Central memory CD4-positive, alpha-beta T cell (primary cell): Measurements from ENCODE around the gene CENPX.

Experiments used
- DNase-seq: peaks from one replicate; pipeline ENCODE4 v3.0.0; 2022

CENPX gene

GRCh38 chr17:82021900-82022309 is 773 bp downstream of the CENPX start:
- DNase-seq = no peak

DNA sequence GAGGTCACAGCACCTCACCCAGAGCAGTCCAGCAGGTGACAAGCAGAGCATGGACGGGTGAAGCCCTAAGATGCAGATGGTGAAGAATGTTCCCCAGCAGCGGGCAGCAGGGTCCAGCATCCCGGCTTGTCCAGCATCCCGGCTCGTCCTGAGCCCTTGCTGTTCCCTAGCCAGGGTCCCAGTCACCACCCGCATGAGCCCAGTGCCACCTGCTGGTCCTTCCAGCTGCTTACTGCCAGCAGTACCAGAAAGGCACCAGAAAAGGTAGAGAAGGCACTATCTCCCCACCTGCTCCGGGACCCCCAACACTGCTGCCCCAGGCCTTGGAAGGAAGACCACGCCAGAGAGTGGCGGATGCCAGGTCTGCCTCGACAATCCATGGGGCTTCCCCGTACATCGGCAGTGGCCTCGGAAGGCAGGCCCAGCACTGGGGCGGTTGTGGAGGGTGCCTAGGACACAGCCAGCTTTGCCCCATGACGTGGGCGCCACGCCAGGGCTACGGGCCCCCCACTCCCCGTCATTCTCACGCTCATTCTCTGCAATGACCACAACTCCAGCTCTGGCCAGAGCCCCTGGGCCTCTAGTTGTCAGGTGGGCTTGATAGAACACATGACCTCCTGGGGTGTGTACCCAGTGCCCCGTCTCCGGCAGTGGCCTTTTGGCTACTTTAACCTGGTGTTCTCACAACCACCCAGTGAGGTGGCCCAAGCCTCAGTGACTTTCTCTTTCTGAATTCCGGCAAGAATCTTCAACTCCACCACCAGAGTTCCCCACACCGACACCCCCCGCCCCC is 1.4 kb downstream of the CENPX start:
- DNase-seq = peak; percentile 47

GRCh38 chr17:82020572-82021106 is 2.0 kb downstream of the CENPX start:
- DNase-seq = no peak

DNA sequence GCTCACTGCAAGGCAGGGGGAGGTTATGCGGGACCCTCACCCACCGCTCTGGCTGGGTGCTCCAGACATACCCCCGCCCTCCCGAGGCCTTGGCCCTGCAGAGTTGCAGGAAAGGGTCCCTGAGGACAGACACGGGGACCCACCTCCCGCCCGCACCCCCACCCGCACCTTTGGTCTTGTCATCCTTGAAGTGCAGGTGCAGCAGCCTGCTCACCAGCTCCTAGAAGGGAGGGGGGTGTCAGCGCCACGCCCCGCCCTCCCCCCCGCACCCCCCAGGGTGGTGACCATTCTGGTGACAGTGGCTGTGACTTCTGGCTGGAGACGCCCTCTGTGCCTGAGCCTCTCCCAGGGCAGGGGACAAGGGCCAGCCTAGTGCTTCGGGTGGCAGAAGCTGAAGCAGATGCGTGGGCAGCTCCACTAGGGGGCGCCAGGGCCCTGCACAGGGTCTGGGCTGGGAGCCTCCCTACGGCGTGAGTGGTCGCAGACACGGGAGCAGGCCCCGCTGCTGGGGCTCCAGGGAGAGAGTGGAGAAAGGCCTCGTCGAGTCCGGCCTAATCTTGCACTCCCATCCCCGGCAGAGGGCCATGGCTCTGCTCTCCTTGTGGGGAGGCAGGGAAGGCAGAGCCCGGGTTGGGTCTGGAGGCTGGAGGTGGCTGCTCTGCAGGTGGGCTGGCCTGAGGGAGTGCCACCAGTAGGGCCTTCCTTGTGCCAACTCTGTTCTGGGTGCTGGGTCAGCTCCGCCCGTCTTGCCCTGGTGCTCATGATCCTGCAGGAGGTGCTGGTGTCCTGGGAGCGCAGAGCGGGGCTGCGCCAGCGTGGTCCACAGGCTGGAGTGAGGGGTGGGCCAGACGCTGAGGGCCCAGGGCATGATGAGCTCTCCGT is 2.7 kb downstream of the CENPX start:
- peak; percentile 45 for DNase-seq

DNA sequence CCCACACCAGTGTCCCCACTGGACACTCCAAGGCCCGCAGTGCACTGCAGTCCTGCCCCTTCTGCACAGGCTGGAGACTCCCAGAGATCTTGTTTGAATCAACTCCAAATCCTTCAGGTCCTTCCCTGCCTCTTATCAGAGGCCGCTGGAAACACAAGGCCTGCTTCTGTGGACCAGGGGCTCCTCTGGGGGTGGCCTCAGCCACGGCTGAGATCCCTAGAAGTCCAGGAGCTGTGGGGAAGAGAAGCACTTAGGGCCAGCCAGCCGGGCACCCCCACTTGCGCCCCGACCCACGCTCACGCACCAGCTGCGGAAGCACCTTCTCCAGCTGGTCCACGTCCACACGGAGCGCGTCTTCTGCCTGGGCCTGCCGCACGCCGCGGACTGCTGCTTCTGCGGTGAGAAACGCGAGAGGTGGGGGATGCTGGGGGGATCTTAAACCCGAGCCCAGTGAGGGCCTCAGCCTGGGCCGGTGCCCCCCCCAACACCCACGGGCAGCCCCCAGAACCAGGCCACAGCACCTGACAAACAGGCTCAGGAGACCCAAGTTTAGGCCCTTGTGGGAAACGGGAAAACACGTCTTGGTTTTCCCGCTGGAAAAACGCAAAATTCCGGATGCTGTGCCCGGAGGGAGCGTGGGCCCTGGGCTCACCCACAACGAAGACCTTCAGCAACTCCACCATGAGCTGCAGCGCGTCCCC is 3.5 kb downstream of the CENPX start:
- DNase-seq = no peak

- DNase-seq = no peak
These were observed 4.3 kb downstream of the CENPX start for GRCh38 chr17:82018152-82018988.

- no peak for DNase-seq
These were observed 5.0 kb downstream of the CENPX start for GRCh38 chr17:82017612-82018151.

DNA sequence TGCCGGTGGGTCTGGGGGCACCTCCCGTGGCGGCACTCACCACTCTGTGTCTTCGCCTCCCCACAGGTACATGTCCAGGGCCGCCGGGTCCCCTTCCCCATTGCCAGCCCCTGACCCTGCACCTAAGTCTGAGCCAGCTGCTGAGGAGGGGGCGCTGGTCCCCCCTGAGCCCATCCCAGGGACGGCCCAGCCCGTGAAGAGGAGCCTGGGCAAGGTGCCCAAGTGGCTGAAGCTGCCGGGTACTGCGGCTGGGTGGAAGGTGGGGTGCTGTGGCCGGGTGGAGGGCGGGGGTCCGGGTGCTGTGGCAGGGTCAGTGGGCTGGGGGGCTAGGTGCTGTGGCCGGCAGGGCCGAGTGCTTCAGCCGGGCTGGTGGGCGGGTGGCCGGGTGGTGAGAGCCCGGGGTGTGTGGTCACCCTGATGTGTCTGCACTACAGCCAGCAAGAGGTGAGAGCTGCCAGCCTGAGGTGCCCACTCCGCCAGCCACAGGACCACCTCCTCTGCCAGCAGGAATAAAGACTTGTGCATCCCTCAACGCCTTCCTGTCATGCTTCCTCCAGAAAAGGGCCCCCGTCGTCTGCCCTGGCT is 5.7 kb downstream of the CENPX start:
- no peak for DNase-seq

DNA sequence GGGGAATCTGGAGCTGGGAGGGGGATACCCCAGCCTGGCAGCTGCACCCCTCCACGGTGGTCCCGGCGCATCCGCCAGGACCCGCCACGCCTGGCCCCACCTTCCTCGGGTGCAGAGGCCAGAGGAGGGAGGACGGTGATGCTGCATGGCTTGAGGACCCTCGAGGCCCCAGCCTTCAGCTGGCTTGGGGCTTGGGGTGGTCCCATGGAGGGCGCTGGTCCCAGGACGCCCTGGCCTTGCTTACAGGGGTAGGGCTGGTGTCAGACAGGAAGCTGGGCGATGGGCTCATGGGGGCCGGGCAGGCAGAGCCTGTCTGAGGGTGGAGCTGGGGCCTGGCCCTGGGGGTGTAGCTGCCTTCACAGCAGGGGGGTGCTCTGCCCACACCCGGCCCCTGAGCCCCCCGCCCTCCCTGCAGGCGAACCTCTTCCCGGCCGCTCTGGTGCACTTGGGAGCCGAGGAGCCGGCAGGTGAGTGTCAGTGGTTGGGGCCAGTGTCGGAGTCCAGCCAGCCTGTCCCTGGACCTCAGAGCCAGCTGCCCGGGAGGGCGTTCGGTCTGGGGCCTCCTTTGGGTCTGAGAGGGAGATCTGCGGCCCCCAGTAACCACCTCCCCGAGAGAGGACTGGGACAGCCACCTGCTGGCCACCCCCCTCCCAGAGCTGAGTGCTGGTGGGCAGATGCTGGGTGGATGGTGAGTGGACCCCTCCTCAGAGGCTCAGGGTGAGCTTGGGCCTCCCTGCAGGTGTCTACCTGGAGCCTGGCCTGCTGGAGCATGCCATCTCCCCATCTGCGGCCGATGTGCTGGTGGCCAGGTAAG is 6.4 kb downstream of the CENPX start:
- no peak for DNase-seq

DNA sequence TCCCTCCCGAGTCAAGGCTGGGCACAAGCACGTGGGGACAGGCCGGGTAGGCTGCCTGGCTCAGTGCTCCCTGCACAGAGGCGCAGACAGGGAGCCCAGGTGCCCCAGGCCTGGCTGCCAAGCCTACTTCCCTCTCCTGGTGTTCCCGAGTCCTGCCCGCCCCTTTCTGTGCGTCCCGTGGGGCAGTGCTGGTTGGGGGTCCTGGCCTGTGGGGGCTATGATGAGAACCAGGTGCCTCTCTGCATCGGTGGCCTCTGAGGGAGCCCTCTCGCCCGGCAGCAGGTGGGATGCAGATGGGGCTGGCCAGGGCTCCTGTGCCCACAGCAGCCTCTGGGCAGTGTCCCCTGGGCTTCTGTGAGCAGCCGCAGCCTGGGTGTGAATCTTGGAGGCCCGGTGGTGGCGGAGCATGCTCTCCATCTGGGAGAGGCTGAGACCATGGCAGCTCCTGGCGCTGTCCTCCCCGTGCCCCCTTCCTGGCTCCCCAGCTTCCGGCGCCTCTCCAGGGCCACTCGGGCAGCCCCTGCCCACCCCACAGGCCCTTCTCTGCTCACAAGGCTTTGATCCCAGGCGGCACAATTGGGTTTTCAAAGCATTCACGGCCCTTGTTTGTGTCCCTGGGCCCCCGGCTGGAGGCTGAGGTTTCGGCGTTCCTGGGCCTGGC is 7.2 kb downstream of the CENPX start:
- no peak for DNase-seq

GRCh38 chr17:82014971-82015310 is 7.7 kb downstream of the CENPX start:
- DNase-seq = no peak

- DNase-seq = no peak
These were observed 8.2 kb downstream of the CENPX start for GRCh38 chr17:82014432-82014831.

- DNase-seq = no peak
These were observed 8.8 kb downstream of the CENPX start for GRCh38 chr17:82013772-82014321.

DNA sequence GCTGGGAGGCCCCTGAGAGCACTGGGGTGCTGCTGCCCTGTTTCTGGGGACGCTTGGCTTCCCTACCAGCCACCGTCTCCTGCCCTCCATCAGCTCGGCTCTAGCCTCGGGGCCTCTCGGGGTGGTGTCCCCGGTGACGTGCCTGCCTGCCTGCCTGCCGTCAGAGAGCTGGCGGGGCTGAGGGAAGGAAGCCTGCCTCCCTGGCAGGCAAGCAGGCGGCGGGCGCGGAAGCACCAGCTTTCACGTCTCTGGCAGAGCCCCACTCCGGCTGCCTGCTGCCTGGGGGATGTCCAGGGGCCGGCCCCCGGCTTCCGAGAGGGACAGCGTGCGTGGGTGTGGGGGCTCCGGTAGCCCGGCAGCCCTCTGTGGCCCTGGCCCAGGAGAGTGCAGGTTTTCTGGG is 9.3 kb downstream of the CENPX start:
- DNase-seq = no peak

DNA sequence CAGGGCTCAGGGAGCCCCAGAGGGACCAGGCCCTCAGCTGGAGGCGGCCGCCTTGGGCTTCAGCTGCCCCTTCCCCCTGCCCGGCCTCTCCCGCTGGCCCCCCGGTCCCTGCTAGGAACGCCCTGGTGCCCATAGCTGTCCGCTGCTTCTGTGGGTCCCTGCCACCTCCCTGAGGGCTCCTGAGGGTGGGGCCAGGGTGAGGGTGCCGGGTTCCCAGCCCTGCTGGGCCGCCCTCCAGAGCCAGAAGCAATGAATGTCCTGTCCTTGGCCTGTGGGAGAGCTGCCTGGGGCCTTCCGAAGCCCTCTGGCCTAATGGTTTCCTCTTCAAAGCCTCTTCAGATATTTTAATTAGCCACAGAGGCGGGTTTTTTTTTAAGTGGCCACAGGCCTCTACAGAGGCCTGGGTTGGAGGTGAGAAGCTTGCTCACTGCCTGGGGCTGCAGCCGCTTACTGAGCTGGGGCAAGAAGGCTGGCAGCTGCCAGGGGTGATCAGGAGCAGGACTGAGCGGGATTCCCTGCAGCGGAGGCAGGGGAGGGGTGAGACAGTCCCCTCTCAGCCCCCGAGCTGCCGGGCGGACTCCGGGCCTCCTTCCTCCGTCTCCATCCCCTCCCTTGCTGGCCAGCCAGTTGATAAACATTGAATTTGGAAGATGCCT is 9.9 kb downstream of the CENPX start:
- DNase-seq = no peak

DNA sequence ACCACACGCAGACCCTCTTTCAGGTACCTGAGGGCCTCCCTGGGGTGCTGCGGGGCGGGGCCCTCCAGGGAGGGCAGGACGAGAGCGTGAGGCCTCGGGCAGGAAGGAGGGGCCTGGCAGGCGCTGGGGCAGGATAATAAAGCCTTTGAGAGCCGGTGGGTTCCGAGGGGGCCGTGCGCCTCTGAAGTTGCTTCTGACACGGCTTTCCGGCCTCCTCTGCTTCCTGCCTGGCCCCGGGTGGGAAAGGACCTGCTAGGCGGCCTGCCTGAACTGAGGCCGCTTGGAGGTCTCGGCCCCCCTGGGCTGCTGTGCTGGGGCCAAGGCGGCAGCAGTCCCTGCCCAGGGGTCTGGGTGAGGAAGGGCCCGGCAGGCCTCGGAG is 10.4 kb downstream of the CENPX start:
- no peak for DNase-seq

DNA sequence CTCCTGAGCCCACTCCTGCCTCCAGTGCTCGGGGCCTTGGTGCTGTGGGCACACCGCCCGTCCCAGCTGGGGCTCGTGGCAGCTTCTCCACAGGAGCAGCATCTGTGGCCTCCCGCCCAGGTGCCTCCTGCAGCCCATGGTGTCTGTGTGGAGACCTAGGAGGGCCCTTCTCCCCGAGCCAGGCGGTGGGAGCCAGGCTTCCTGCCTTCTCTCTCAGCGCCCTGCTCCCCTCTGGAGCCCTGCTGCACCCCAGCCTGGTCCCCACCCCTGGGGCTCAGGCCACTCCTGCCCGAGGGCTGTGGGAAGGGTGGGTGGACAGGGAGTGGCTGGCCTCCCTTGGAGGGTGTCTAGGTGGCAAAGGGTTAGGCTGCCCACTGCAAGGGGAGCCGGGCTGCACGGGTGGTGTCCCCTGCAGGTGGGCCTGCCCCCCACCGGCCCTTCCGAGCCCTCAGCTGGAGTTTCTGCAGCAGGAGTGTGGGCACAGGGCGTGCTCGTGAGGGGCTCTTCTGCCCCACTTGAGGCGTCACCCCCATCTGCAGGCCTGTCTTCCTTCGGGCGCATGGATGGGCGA is 11.0 kb downstream of the CENPX start:
- no peak for DNase-seq

- DNase-seq = no peak
These were observed 11.8 kb downstream of the CENPX start for GRCh38 chr17:82010575-82011525.
